MG63 (cell line): ENCODE measurements around the gene KCNK18. TPM values are rescaled to one million over a fixed set of nuclear protein-coding genes. Genes with fewer than 3 reads are reported as not detected.

Experiments
- DNase-seq: peaks from one replicate; pipeline ENCODE4 v3.0.0-alpha.2; 2020
- H3K27me3 ChIP-seq: fragments of 250-450 bp; sonication (Bioruptor Pico); 2 replicates; pipeline ENCODE4 v1.5.1; 2020; ENCODE audit warnings: mild to moderate bottlenecking, moderate library complexity
- H3K36me3 ChIP-seq: fragments of 250-450 bp; sonication (Bioruptor Pico); 2 replicates; pipeline ENCODE4 v1.5.1; 2020; ENCODE audit warnings: mild to moderate bottlenecking, moderate library complexity
- H3K4me3 ChIP-seq: fragments of 250-450 bp; sonication (Bioruptor Pico); 2 replicates; pipeline ENCODE4 v1.5.1; 2020; ENCODE audit warnings: mild to moderate bottlenecking, moderate library complexity
- H3K9me3 ChIP-seq: fragments of 250-450 bp; sonication (Bioruptor Pico); 2 replicates; pipeline ENCODE4 v1.5.1; 2020; ENCODE audit warnings: mild to moderate bottlenecking, moderate library complexity
- total RNA-seq: library from RNA; depleted of rRNA; stranded (reverse); fragments of >200 nt; shearing (Covaris generic); gene quantifications from 2 replicates; pipeline ENCODE4 v1.2.3, GENCODE V29; 2014; ENCODE audit warnings: low replicate concordance

Gene KCNK18
- total RNA-seq, 1 experiment from 2014 or later: not detected

- no peak overlapping the region for H3K4me3 ChIP-seq
- peaks cover 13% of the 10 kb centered on the region for H3K27me3 ChIP-seq
- no peaks in the 10 kb centered on the region for H3K36me3 ChIP-seq
- DNase-seq: no peak
- H3K9me3 ChIP-seq: no peaks in the 10 kb centered on the region
Observed at GRCh38 chr10:117237401-117237991, 40.2 kb downstream of the KCNK18 start.

DNA sequence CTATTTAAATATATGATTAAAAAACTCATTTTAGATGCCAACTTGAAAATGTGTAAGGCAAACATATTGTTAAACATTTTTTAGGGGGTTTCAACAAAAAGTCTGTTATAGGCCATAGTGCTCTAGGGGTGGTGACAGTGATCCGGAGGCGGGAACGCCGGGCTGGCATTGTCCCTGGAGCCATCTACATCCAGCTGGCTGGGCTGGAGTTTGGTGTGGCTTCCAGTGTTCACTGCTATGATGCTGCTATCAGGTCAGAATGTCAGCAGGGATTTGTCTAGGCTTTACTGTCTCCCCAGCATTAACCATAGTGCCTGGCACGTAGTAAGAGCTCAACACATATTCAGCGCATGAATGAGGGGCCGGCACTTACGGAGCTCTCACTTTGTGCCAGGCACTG, 41.8 kb downstream of the KCNK18 start:
- no peaks in the 10 kb centered on the region for H3K9me3 ChIP-seq
- peaks cover 13% of the 10 kb centered on the region for H3K27me3 ChIP-seq
- no peak for DNase-seq
- no peak overlapping the region for H3K4me3 ChIP-seq
- H3K36me3 ChIP-seq: no peaks in the 10 kb centered on the region

DNA sequence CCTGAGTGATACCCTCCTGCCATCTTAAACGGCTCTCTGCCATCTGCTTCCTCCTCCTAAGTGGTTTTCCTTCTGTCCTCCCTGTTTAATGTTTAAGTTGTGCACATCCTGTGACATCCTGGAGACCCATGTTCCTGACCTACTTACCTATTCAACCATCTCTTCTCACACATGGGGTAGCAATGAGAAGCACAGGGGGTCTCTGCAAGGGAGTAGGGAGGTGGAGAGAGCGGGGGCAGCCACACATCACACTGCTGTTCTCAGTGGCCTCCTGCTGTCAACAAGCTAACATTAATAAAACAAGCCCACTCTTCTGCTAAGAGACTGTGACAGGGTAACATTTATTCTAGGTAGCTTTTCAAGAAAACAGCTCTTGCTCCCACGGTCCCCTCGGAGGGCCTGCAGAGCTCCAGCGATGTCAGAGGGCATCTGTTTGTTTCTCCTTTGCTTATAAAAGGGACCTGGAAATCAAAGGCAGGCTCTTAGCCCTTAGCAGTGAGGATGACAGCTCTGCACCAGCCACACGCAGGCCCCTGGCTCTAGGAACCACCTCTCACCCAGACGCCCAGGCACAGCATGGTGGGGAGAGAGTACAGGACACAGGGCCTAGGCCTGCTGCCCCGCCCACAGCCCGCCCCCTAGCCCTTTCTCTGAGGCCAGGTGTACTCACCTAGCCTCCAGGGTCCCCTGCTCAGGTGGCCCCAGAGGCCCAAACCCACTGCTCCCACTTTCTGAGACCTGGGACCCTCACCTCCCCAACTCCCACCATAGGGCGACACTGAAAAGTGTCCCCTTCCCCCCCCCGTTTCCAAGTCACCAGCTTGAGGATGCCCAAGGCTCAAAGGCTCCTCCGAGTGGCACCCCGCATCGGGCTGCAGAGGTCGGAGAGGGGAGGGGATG, 42.7 kb downstream of the KCNK18 start:
- peaks cover 13% of the 10 kb centered on the region for H3K27me3 ChIP-seq

DNA sequence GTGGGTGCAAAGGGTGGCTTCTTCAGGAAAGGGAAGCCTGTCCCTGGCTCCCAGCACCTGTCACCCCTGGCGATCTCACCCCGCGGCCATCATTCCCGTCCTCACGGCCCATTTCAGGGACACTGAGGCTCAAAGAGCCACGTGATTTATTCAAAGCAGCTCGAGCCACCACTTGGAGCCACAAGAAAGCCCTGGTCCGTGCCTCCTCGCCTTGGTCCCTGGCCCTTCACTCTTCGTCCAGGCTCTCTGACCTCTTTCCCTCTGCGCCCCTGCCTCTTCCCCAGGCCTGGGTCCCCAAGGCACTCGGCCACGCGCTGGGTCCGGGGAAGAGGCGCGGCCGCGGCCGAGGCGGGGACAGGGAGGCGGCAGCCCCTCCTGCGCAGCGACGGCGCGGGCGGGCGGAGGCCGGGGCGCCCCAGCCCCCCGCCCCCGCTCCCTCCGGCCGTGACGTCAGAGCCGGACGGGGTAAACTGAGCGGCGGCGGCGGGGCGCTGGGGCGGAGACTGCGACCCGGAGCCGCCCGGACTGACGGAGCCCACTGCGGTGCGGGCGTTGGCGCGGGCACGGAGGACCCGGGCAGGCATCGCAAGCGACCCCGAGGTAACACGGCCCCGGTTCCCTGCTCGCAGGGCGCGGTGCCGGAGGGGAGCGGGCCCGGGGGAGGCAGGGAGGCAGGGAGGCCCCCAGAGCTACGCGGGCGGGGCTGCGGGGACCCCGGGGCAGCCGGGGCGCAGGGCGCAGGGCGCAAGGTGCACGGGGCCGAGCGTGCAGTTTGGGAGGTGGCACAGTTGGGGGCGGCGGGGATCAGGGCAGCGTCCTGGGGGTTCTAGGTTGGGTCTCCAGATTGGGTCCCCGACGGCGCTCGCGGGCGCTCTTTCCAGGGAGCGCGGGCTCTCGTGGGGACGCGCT, 43.6 kb downstream of the KCNK18 start, which contains the start of gene SLC18A2:
TSS of gene SLC18A2 (plus strand) at position 494 of the 909 bp plus-strand sequence. CDS start 580 bp downstream, outside the sequence.
- DNase-seq: no peak
- Histone ChIP-seq H3K27me3 (peaks cover 13% of the 10 kb centered on the region), H3K36me3 (no peaks in the 10 kb centered on the region), H3K4me3 (peak within 1 kb of the TSS; percentile 10; the same call in 1 of the 2 replicates), H3K9me3 (no peaks in the 10 kb centered on the region)

More for the DNA sequence above, 42.7 kb downstream of the KCNK18 start:
- no peak for DNase-seq
- Histone ChIP-seq H3K4me3 (no peak overlapping the region), H3K9me3 (no peaks in the 10 kb centered on the region), H3K36me3 (no peaks in the 10 kb centered on the region)

DNA sequence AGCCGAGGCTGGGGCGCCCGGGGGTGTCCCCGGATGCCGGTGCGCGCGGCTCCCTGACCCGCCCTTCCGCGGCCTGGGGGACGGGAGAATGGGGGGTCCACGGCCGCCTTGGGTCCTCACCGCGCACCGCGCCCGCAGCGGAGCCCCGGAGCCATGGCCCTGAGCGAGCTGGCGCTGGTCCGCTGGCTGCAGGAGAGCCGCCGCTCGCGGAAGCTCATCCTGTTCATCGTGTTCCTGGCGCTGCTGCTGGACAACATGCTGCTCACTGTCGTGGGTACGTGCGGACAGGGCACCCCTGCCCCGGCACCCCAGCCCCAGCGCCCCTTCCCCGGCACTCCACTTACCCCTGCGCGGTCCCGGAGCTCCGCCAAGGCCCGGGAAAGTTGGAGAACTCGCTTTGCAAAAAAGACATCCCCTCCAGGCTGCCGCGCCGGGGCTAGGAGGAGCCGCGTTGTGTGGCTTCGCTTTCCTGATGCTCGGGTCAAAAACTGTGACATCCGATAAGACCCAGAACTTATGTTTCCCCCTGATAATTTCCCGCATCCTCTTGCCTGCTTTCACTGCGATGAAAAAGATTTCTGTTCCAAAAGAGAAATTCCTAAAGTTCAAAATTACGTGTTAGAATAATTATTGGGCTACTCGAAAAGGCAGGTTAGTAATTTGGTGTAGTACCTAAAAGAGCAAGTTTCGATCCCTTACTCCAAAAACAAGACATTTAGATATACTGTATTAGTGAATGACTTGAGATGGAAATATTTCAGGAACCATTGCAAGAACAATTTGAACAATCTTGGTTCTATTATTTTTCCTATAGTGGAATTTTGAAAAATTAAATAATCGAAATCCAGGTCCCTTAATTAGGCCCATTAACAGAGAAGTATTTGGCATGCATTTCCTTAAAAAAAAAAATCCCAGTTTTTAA, 44.5 kb downstream of the KCNK18 start:
- peak overlapping the region; percentile 10; the same call in 1 of the 2 replicates for H3K4me3 ChIP-seq

DNA sequence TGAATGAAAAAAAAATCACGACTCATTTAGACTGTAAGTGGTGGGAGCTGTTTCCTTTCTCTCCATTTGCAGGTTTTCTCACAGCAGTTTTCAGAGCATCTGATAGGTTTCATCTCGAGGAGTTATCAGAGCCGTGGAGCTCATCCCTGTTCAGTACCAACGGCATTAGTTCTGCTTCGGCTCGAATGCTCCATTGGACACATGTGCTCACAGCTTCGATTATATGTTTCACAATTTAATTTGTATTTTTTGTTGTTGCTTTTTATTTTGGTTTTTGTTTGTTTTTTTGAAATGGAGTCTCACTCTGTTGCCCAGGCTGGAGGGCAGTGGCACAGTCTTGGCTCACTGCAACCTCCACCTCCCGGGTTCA, 45.2 kb downstream of the KCNK18 start:
- H3K4me3 ChIP-seq: no peak overlapping the region
- peaks cover 9% of the 10 kb centered on the region for H3K27me3 ChIP-seq
- DNase-seq: no peak

More for the DNA sequence above, 44.5 kb downstream of the KCNK18 start:
- DNase-seq: peak; percentile 20
- Histone ChIP-seq H3K9me3 (no peaks in the 10 kb centered on the region), H3K36me3 (no peaks in the 10 kb centered on the region), H3K27me3 (peaks cover 13% of the 10 kb centered on the region)

GRCh38 chr10:117246997-117247671, 49.8 kb downstream of the KCNK18 start:
- H3K4me3 ChIP-seq: no peak overlapping the region
- DNase-seq: no peak
- peaks cover 1% of the 10 kb centered on the region for H3K27me3 ChIP-seq
- no peaks in the 10 kb centered on the region for H3K36me3 ChIP-seq
- no peaks in the 10 kb centered on the region for H3K9me3 ChIP-seq

More for the DNA sequence above, 45.2 kb downstream of the KCNK18 start:
- Histone ChIP-seq H3K36me3 (no peaks in the 10 kb centered on the region), H3K9me3 (no peaks in the 10 kb centered on the region)

DNA sequence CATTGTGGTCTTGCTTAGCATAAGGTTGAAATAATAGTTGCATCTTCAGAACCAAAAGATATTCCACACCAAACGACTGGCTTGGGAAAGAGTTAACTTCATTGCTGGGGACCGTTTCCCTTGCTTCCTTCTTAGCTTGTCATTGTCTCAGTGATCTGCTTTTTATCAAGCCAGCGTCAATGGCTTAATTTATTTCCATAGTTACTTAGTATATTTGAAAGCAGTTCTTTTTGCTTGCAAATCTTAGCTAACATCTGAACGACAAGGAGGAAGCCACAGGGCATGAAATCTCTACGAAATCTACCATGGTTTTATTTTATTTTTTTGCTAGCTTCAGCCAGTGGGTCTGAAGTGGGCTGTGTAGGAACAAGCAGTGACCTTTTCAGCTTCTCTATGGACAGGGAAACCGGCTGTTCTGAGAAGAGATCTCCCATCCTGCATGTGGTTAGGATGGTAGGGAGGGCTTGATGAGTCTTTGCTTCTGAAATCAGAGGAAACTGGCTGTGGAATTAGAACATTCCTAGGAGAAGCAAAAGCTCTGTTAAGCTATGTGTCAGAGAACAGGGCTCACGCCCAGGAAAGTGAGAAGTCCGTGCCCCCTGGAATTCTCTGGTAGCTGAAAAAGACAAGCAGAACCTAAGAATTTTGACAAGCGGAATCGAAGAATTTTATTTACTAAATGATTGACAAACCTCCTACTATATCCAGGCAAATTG, 51.6 kb downstream of the KCNK18 start:
- no peaks in the 10 kb centered on the region for H3K36me3 ChIP-seq
- no peak overlapping the region for H3K4me3 ChIP-seq

DNA sequence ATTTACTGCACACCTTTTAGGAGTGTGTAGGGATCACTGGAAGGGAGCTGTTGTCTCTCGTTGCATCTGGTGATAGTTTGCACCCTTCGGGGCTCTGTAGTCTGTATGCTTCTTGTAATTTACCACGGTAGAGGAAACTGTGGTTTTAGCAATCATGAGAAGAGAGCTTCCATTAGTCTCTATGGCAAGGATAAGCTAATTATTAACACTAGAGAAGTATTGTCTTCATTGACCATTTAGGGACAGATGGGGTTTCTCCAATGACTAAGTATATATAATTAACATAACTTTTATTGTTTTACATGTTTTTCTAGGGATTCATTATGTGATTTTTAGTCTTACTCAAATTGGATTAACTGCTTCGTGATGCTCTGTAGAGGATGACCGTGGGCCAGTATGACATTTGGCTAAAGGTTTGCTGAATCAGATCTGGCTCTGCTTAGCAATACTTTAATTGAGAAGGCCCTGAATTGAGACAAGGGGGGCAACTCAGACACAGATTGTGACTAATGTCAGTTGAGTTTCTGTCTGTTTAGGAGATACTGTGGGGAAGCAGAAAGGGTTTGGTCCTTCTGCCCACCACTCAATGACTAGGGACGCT, 52.3 kb downstream of the KCNK18 start:
- Histone ChIP-seq H3K4me3 (no peak overlapping the region), H3K9me3 (no peaks in the 10 kb centered on the region), H3K36me3 (no peaks in the 10 kb centered on the region), H3K27me3 (no peaks in the 10 kb centered on the region)
- no peak for DNase-seq

More for the DNA sequence above, 51.6 kb downstream of the KCNK18 start:
- Histone ChIP-seq H3K9me3 (no peaks in the 10 kb centered on the region), H3K27me3 (no peaks in the 10 kb centered on the region)
- no peak for DNase-seq

DNA sequence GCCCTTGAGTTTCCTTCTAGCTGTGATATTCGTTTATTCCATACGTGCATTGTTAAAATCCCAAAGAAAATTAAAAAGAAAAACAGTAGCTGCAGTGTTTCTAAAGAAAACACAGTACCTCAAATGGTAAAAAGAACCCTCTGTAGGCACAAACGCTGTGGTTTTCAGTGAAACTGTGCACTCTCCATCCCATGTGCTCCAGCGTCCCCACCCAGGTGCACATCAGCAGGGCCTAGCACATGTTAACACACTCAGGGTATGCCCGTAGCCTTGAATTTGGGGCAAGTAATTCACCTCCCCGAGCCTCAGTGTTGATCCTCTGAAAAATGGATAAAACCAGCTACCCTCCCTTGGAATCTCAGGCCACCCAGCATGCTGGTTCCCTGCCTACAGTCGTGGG, 53.1 kb downstream of the KCNK18 start:
- Histone ChIP-seq H3K27me3 (no peaks in the 10 kb centered on the region), H3K9me3 (no peaks in the 10 kb centered on the region), H3K36me3 (no peaks in the 10 kb centered on the region), H3K4me3 (no peak overlapping the region)
- no peak for DNase-seq

- Histone ChIP-seq H3K27me3 (peaks cover 7% of the 10 kb centered on the region; the same call in 1 of the 2 replicates), H3K36me3 (no peaks in the 10 kb centered on the region), H3K4me3 (no peak overlapping the region), H3K9me3 (no peaks in the 10 kb centered on the region)
- no peak for DNase-seq
Observed at GRCh38 chr10:117253908-117254307, 56.6 kb downstream of the KCNK18 start.

DNA sequence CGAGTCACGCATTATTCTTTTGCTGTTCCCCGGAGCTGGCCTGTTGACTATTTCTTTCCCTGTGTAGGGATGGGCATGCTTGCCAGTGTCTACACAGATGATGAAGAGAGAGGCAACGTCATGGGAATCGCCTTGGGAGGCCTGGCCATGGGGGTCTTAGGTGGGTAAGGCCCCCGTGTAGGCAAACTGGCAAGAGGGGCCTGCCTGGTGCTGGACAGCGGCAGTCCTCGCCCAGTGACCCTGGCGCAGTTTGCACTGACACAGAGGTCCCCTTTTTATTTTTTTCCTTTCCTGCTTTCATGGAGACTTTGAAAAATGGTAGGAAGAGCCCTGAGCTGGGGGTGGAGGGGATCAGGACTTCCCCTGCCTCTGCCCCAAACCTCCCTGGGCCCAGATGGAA, 57.0 kb downstream of the KCNK18 start:
- peaks cover 8% of the 10 kb centered on the region; the same call in 1 of the 2 replicates for H3K27me3 ChIP-seq

GRCh38 chr10:117254774-117255735, 57.8 kb downstream of the KCNK18 start:
- Histone ChIP-seq H3K9me3 (no peaks in the 10 kb centered on the region), H3K4me3 (no peak overlapping the region), H3K36me3 (no peaks in the 10 kb centered on the region), H3K27me3 (peaks cover 13% of the 10 kb centered on the region; the same call in 1 of the 2 replicates)
- no peak for DNase-seq

More for the DNA sequence above, 57.0 kb downstream of the KCNK18 start:
- H3K4me3 ChIP-seq: no peak overlapping the region
- H3K9me3 ChIP-seq: no peaks in the 10 kb centered on the region
- no peaks in the 10 kb centered on the region for H3K36me3 ChIP-seq
- DNase-seq: no peak
